Cardiac muscle cell (in vitro differentiated cells and primary cell): ENCODE results near the gene ESYT1. TPM values are rescaled to one million over a fixed set of nuclear protein-coding genes. Genes with fewer than 3 reads are reported as not detected.

Experiments used
- polyA plus RNA-seq: library from polyadenylated mRNA; unstranded; fragments of >200 nt; fragmentation: Nextera tagmentation; extraction: Ambion mirVana; gene quantifications from 2 replicates; pipeline ENCODE4 v1.2.1, GENCODE V29; 2016
- total RNA-seq: library from RNA; depleted of rRNA; stranded (reverse); fragments of >200 nt; gene quantifications from 2 replicates; pipeline ENCODE4 v1.2.3, GENCODE V29; 2016

ESYT1 gene
- total and polyA plus RNA-seq, 2 experiments from 2014 or later, result 52.0 to 107 TPM

Other genes starting within 250 kb of the ESYT1 start
- gene PYM1, start 200.4 kb upstream of the ESYT1 start, total RNA-seq, result 55.3 and 56.3 TPM in 2 replicates
- 63.2 and 82.9 TPM in 2 replicates for gene PYM1, start 200.4 kb upstream of the ESYT1 start, polyA plus RNA-seq
- 18.3 and 28.6 TPM in 2 replicates for gene DGKA, start 197.1 kb upstream of the ESYT1 start, total RNA-seq
- 34.4 and 46.6 TPM in 2 replicates for gene DGKA, start 197.1 kb upstream of the ESYT1 start, polyA plus RNA-seq
- gene PMEL, start 162.2 kb upstream of the ESYT1 start, total RNA-seq, result 9.0 and 11.3 TPM in 2 replicates
- 15.5 and 15.7 TPM in 2 replicates for gene PMEL, start 162.2 kb upstream of the ESYT1 start, polyA plus RNA-seq
- 31.3 and 31.4 TPM in 2 replicates for gene CDK2, start 161.4 kb upstream of the ESYT1 start, total RNA-seq
- 33.9 and 40.8 TPM in 2 replicates for gene CDK2, start 161.4 kb upstream of the ESYT1 start, polyA plus RNA-seq
- 87.9 and 104 TPM in 2 replicates for gene RAB5B, start 154.2 kb upstream of the ESYT1 start, total RNA-seq
- 154 and 157 TPM in 2 replicates for gene RAB5B, start 154.2 kb upstream of the ESYT1 start, polyA plus RNA-seq
- gene SUOX, start 131.0 kb upstream of the ESYT1 start, total RNA-seq, result 38.2 and 52.4 TPM in 2 replicates
- gene SUOX, start 131.0 kb upstream of the ESYT1 start, polyA plus RNA-seq, result 45.3 and 59.6 TPM in 2 replicates
- gene IKZF4, start 107.2 kb upstream of the ESYT1 start, total RNA-seq, result 9.7 and 11.5 TPM in 2 replicates
- 12.5 and 18.1 TPM in 2 replicates for gene IKZF4, start 107.2 kb upstream of the ESYT1 start, polyA plus RNA-seq
- 535 and 1,293 TPM in 2 replicates for gene RPS26, start 86.3 kb upstream of the ESYT1 start, total RNA-seq
- 204 and 252 TPM in 2 replicates for gene RPS26, start 86.3 kb upstream of the ESYT1 start, polyA plus RNA-seq
- 22.0 and 26.6 TPM in 2 replicates for gene ERBB3, start 48.1 kb upstream of the ESYT1 start, total RNA-seq
- gene ERBB3, start 48.1 kb upstream of the ESYT1 start, polyA plus RNA-seq, result 10.5 and 21.0 TPM in 2 replicates
- gene PA2G4, start 23.7 kb upstream of the ESYT1 start, total RNA-seq, result 166 and 235 TPM in 2 replicates
- gene PA2G4, start 23.7 kb upstream of the ESYT1 start, polyA plus RNA-seq, result 132 and 189 TPM in 2 replicates
- 1,416 and 2,307 TPM in 2 replicates for gene RPL41, start 11.6 kb upstream of the ESYT1 start, total RNA-seq
- gene RPL41, start 11.6 kb upstream of the ESYT1 start, polyA plus RNA-seq, result 2,144 and 2,427 TPM in 2 replicates
- gene ZC3H10, start 10.0 kb upstream of the ESYT1 start, total RNA-seq, result 5.4 and 7.5 TPM in 2 replicates
- 7.2 and 10.6 TPM in 2 replicates for gene ZC3H10, start 10.0 kb upstream of the ESYT1 start, polyA plus RNA-seq
- 218 and 293 TPM in 2 replicates for gene MYL6B, start 24.3 kb downstream of the ESYT1 start, total RNA-seq
- 142 and 203 TPM in 2 replicates for gene MYL6B, start 24.3 kb downstream of the ESYT1 start, polyA plus RNA-seq
- 2,618 and 4,325 TPM in 2 replicates for gene MYL6, start 30.1 kb downstream of the ESYT1 start, total RNA-seq
- 3,866 and 6,680 TPM in 2 replicates for gene MYL6, start 30.1 kb downstream of the ESYT1 start, polyA plus RNA-seq
- 69.7 and 94.2 TPM in 2 replicates for gene SMARCC2, start 61.2 kb downstream of the ESYT1 start, total RNA-seq
- gene SMARCC2, start 61.2 kb downstream of the ESYT1 start, polyA plus RNA-seq, result 79.6 and 104 TPM in 2 replicates
- gene RNF41, start 93.7 kb downstream of the ESYT1 start, total RNA-seq, result 37.2 and 55.7 TPM in 2 replicates
- gene RNF41, start 93.7 kb downstream of the ESYT1 start, polyA plus RNA-seq, result 17.3 and 21.1 TPM in 2 replicates
- 14.8 and 32.0 TPM in 2 replicates for gene NABP2, start 96.1 kb downstream of the ESYT1 start, total RNA-seq
- 6.8 and 10.7 TPM in 2 replicates for gene NABP2, start 96.1 kb downstream of the ESYT1 start, polyA plus RNA-seq
- 0.67 TPM in 1 of 2 replicates, not detected in the other for gene SLC39A5, start 101.8 kb downstream of the ESYT1 start, total RNA-seq
- 1.0 TPM in 1 of 2 replicates, not detected in the other for gene SLC39A5, start 101.8 kb downstream of the ESYT1 start, polyA plus RNA-seq
- gene ANKRD52, start 130.1 kb downstream of the ESYT1 start, total RNA-seq, result 18.0 and 19.3 TPM in 2 replicates
- 34.9 and 37.7 TPM in 2 replicates for gene ANKRD52, start 130.1 kb downstream of the ESYT1 start, polyA plus RNA-seq
- 40.3 and 53.6 TPM in 2 replicates for gene COQ10A, start 138.7 kb downstream of the ESYT1 start, total RNA-seq
- gene COQ10A, start 138.7 kb downstream of the ESYT1 start, polyA plus RNA-seq, result 65.6 and 67.2 TPM in 2 replicates
- gene CS, start 172.1 kb downstream of the ESYT1 start, total RNA-seq, result 280 and 360 TPM in 2 replicates
- 243 and 289 TPM in 2 replicates for gene CS, start 172.1 kb downstream of the ESYT1 start, polyA plus RNA-seq
- gene CNPY2, start 187.7 kb downstream of the ESYT1 start, total RNA-seq, result 85.3 and 107 TPM in 2 replicates
- gene CNPY2, start 187.7 kb downstream of the ESYT1 start, polyA plus RNA-seq, result 245 and 302 TPM in 2 replicates
- gene PAN2, start 205.7 kb downstream of the ESYT1 start, total RNA-seq, result 52.6 and 63.1 TPM in 2 replicates
- 72.7 and 76.0 TPM in 2 replicates for gene PAN2, start 205.7 kb downstream of the ESYT1 start, polyA plus RNA-seq
- 0.63 TPM in 1 of 2 replicates, not detected in the other for gene IL23A, start 210.6 kb downstream of the ESYT1 start, total RNA-seq
- gene IL23A, start 210.6 kb downstream of the ESYT1 start, polyA plus RNA-seq, result 0.52 TPM in 1 of 2 replicates, not detected in the other
- gene STAT2, start 231.8 kb downstream of the ESYT1 start, total RNA-seq, result 59.4 and 78.7 TPM in 2 replicates
- 56.2 and 78.5 TPM in 2 replicates for gene STAT2, start 231.8 kb downstream of the ESYT1 start, polyA plus RNA-seq
- gene APOF, start 234.6 kb downstream of the ESYT1 start, total RNA-seq, result not detected in 2 replicates
- not detected in 2 replicates for gene APOF, start 234.6 kb downstream of the ESYT1 start, polyA plus RNA-seq